ENCODE results near the gene COL1A2.

- TF ChIP-seq, protein P1, sequence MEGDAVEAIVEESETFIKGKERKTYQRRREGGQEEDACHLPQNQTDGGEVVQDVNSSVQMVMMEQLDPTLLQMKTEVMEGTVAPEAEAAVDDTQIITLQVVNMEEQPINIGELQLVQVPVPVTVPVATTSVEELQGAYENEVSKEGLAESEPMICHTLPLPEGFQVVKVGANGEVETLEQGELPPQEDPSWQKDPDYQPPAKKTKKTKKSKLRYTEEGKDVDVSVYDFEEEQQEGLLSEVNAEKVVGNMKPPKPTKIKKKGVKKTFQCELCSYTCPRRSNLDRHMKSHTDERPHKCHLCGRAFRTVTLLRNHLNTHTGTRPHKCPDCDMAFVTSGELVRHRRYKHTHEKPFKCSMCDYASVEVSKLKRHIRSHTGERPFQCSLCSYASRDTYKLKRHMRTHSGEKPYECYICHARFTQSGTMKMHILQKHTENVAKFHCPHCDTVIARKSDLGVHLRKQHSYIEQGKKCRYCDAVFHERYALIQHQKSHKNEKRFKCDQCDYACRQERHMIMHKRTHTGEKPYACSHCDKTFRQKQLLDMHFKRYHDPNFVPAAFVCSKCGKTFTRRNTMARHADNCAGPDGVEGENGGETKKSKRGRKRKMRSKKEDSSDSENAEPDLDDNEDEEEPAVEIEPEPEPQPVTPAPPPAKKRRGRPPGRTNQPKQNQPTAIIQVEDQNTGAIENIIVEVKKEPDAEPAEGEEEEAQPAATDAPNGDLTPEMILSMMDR (CRISPR knock-in tag; IDR thresholded peaks at IDR 0.05) = no peak
- no peak for TF ChIP-seq ASH2L (IDR thresholded peaks at IDR 0.05; ENCODE audit: insufficient read length, low read depth, low read length)
Measured at GRCh38 chr7:94386416-94386815, 8.3 kb upstream of the COL1A2 start.
